Subcutaneous adipose tissue (tissue), 4 donors: ENCODE measurements around the gene CRYBA4. TPM values are rescaled to one million over a fixed set of nuclear protein-coding genes. Genes with fewer than 3 reads are reported as not detected.

Experiments
- CTCF ChIP-seq: fragments of 450-650 bp; IDR thresholded peaks from one replicate; pipeline ENCODE4 v1.5.1; 2016; ENCODE audit warnings: low read depth, mild to moderate bottlenecking, control low read depth, antibody characterized with exemption, moderate library complexity
- total RNA-seq, 4 donors: library from RNA; depleted of rRNA; stranded (reverse); fragments of >200 nt; gene quantifications; one replicate each; pipeline ENCODE4 v1.1.0, GENCODE V29; 2016

Gene CRYBA4
- total RNA-seq, 4 donors from 2014 or later, result not detected

GRCh38 chr22:26617271-26618199 lies 4.2 kb upstream of the CRYBA4 start, which contains the start of gene CRYBB1:
Gene CRYBB1, minus strand, starts transcription at chr22:26618027. Its CDS starts 1,708 bp downstream, at chr22:26616319.
- no peak for TF ChIP-seq CTCF

- TF ChIP-seq CTCF, result no peak
Measured at GRCh38 chr22:26618455-26618854, 3.3 kb upstream of the CRYBA4 start.

- TF ChIP-seq CTCF, result no peak
Measured at GRCh38 chr22:26619510-26619909, 2.3 kb upstream of the CRYBA4 start.

GRCh38 chr22:26620197-26620596 lies 1.6 kb upstream of the CRYBA4 start:
- TF ChIP-seq CTCF, result no peak

DNA sequence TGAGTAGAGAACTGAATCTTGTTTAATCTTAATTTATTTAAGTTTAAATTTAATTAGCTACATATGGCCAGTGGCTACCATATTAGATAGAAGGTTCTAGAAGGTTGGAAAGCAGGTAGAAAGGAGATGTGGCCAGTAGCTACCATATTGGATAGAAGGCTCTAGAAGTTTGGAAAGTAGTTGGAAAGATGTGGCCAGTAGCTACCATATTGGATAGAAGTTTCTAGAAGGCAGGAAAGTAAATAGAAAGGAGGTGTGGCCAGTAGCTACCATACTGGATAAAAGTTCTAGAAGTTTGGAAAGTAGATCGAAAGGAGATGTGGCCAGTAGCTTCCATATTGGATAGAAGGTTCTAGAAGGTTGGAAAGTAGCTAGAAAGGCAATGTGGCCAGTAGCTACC lies 2.2 kb downstream of the CRYBA4 start:
- no peak for TF ChIP-seq CTCF

DNA sequence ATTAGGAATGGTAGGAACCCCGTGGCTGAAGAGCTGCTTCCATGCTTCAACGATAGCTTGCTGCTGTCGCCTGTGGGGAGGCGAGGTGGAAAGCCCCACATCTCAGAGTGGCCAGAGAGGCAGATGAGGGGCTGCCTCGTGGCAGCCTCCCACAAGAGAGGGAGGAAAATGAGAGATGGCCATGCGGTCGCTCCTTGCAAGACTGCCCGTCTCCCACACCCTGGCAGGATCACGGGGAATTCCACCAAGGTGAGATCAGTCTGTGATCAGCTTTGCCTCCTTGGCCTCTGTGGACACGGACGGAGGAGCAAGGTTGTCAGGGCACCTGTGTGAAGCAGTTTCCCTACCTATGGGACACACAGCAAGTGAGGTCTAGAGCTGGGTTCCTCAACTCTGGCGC lies 3.0 kb downstream of the CRYBA4 start:
- TF ChIP-seq CTCF, result no peak

DNA sequence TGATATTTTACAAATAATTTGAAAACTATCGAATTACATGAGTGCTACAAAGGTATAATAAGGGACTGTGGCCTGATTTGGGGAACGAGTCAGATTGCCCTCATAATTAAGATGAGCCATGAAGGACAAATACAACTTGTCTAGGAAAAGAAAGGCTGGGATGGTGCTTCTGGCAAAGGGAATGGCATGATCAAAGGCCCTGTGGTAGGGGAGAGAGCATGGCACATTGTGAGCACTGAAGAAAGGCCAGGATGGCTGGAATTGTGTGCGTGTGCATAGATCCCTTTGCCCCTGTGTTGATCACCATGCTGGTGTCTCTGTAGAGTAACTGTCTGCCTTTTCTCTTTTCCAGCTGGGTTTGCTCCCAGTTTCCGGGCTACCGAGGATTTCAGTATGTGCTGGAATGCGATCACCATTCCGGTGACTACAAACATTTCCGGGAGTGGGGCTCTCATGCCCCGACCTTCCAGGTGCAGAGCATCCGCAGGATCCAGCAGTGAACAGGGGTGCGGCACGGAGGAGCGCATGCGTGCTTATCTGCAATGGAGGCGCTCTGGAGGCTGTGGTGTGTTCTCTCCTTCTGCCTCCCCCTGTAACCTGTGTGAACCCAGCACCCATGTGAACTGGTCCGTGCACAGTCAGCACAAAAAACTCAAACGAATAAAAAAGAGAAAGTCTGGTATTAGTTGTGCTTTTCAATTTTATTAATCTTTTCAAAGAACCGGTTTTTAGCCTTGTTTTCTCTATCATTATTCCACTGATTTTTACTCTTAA lies 8.4 kb downstream of the CRYBA4 start:
- TF ChIP-seq CTCF, result no peak
